Measurements from ENCODE around the gene PPIP5K1.
"Not testable (repeated sequence)": the region's sequence is repeated elsewhere in the genome, so short reads cannot be mapped to it uniquely, and the experiment has no call there.

DNA sequence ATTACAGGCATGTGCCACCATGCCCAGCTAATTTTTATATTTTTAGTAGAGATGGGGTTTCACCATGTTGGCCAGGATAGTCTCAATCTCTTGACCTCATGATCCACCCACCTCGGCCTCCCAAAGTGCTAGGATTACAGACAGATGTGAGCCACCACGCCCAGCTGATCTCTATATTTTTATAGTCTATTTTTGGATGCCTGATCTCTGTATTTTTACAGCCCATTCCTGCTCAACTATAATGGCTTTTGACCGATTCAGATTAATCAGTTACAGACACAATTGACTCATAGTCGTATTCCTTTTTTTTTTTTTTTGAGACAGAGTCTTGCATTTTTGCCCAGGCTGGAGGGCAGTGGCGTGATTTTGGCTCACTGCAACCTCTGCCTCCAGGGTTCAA is 57.2 kb downstream of the PPIP5K1 start:
- TF ChIP-seq POLR2A (IDR thresholded peaks at IDR 0.05), result not testable (repeated sequence)
- TF ChIP-seq, protein P1, sequence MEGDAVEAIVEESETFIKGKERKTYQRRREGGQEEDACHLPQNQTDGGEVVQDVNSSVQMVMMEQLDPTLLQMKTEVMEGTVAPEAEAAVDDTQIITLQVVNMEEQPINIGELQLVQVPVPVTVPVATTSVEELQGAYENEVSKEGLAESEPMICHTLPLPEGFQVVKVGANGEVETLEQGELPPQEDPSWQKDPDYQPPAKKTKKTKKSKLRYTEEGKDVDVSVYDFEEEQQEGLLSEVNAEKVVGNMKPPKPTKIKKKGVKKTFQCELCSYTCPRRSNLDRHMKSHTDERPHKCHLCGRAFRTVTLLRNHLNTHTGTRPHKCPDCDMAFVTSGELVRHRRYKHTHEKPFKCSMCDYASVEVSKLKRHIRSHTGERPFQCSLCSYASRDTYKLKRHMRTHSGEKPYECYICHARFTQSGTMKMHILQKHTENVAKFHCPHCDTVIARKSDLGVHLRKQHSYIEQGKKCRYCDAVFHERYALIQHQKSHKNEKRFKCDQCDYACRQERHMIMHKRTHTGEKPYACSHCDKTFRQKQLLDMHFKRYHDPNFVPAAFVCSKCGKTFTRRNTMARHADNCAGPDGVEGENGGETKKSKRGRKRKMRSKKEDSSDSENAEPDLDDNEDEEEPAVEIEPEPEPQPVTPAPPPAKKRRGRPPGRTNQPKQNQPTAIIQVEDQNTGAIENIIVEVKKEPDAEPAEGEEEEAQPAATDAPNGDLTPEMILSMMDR (IDR thresholded peaks at IDR 0.05), result not testable (repeated sequence)
